HG02943 (cell line): ENCODE results near the gene PARP3.
A peak's percentile ranks its signal among the peaks of the same experiment; 100 is the strongest.
"Not testable (repeated sequence)": the region's sequence is repeated elsewhere in the genome, so short reads cannot be mapped to it uniquely, and the experiment has no call there.

ENCODE experiments used
- ATAC-seq: cut with Tn5 transposase; IDR thresholded peaks from one replicate; pipeline ENCODE4 v1.9.1; 2021; ENCODE audit warnings: mild to moderate bottlenecking, low read depth, moderate library complexity; ENCODE audit not compliant: unreplicated experiment

The PARP3 gene

GRCh38 chr3:51982352-51982837 is 40.2 kb downstream of the PARP3 start:
- ATAC-seq = peak; percentile 40

GRCh38 chr3:51982838-51983577 is 40.8 kb downstream of the PARP3 start, which contains the start of gene ACY1:
Gene ACY1, plus strand, starts transcription at chr3:51983535. Its CDS starts 530 bp downstream, at chr3:51984065.
- peak; percentile 52 for ATAC-seq

GRCh38 chr3:51983578-51984268 is 41.6 kb downstream of the PARP3 start:
- ATAC-seq = no peak

GRCh38 chr3:51984269-51984647 is 42.1 kb downstream of the PARP3 start:
- no peak for ATAC-seq

GRCh38 chr3:51985063-51985462 is 42.9 kb downstream of the PARP3 start:
- no peak for ATAC-seq

DNA sequence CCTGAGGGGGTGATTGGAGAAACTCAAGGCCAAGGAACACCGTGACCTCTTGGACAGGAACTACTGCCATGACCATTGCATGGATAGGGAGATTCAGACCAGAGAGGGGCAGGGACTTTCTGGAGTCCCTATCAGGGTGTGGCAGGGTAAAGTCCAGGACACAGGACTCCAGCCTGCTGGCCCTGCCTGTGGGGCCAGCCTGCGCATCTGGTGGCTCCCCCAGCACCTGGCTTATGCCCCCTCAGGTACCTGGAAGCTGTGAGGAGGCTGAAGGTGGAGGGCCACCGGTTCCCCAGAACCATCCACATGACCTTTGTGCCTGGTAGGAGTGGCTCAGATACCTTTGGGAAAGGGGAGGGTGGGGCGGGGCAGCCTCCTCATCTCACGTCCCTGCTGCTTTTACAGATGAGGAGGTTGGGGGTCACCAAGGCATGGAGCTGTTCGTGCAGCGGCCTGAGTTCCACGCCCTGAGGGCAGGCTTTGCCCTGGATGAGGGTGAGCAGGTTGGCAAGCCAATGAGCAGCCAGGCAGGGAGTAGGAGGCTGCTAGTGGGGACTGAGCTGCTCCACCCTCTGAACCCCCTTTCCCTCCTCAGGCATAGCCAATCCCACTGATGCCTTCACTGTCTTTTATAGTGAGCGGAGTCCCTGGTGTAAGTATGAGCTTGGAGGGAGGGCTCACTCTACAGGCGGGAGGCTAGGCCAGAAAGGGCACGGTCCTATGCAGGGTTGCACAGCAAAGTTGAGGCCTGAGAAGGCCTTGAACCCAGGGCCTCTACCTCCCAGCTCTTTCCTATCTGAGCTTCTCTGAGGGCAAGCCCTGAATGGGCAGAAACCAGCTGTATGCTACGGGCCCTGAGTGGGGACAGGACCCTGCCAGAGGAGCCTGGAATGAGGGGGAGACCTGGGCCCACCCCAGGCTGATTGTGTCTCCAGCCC is 44.1 kb downstream of the PARP3 start:
- no peak for ATAC-seq

- no peak for ATAC-seq
Observed at GRCh38 chr3:51987568-51987967, 45.4 kb downstream of the PARP3 start.

GRCh38 chr3:51988286-51989146 is 46.4 kb downstream of the PARP3 start:
- no peak for ATAC-seq

GRCh38 chr3:51990501-51990971 is 48.4 kb downstream of the PARP3 start:
- ATAC-seq = not testable (repeated sequence)

DNA sequence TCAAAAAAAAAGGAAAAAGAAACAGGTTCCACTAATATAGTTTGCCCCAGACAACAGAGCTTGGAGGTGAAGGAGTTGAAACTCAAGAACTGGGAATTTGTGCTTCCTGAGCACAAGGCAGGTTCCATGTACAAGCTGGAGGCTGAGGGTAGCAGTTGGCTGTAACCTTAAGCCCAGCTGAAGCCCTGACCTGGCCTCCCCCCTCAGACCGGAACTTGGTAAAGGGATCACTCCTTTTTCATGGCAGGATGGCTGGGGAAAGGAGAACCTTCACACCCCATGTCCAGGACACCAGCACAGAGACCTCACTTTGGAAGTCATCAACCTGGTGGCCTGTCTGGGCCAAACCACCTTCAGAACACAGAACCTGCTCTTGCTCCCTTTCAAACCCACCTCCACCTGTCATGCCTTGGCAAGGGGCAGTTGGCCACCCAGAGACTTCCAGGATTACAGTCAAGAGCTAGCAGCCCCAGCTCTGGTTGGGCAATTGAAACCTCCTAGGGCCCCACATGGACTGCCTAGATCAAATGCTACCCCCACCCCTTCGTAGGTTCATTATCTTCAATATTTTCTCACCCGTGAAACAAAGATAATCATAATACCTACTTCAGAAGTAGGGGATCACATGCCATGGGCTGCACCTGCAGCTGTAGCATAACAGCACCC is 50.0 kb downstream of the PARP3 start:
- no peak for ATAC-seq

DNA sequence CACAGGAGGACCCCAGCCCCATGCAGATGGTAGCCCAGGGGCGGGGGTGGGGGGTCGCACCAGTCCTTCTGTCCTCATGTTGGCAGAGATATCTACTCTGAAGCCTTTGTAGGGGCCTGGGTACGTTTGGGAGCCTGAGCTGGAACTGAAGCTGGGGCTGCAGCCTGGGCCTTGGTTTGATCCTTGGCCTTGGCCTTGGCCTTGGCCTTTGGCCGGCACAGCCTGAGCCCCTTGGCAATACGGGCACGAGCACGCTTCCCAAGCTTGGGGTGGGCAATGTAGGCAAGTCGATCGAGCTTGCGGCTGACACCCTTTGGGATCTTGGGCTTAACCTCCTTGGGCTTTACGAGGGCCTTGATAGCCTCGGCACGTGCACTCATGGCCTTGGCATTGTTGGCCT is 51.5 kb downstream of the PARP3 start:
- ATAC-seq = not testable (repeated sequence)

DNA sequence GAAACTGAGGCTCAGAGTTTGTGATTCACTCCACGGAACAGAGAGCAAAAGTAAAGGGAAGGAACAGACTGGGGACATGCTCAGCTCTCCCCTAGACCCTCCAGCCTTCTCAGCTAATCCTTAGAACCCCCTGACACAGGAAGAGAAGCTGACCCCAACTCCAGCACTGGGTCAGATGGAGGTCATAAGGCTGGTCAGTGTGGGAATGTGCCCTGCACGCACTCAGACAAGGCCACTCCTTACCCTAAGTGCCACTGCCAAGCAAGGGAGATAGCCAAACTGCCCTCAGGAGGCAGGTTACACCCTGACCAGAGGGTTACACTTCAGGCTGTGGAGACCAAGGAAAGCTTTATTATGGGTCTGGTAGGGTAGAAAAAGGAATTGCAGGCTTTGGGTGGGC is 52.4 kb downstream of the PARP3 start:
- ATAC-seq = no peak

DNA sequence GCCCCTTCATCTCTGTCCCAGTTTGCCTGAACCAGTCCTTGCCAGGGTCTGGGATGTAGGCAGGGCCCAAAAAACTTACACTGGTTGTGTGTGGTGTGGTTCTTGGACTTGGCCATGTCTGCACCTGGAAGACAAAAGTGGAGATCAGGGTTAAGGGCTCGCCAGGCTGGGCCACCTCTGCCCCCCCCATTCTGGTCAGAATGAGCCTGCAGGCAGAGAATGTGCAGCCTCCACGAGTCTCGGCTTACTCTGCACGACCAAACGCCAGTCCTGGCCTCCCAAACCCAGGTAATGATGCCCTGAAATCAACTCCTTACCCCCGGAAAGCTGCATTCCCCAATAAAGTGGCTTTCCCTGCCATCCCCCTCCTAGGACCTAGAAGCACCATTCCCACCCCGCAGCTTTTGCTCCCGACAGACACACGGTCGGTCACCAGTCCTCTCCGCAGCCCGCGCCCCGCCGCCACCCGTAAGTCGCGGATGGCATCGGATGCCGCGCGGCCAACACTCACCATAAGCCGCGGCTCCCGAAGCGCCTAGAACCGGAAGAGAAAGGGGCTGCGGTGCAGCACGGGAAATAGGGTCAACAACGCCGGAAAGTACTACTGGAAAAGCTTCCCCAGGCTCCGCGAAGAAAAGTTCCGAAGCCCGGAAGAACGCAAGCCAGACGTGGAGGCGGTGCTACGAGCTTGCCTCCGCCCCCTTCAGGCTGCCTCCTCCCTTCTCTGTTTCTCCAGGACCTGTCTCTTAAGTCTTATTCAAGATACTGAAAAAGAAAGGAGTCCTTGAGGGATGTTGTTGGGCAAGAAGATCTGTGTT is 53.4 kb downstream of the PARP3 start, which contains the start of gene RPL29:
Gene RPL29, minus strand, starts transcription at position 550 of the 818 bp plus-strand sequence. Its CDS starts 434 bp downstream, at position 116.
- ATAC-seq = peak; percentile 75

DNA sequence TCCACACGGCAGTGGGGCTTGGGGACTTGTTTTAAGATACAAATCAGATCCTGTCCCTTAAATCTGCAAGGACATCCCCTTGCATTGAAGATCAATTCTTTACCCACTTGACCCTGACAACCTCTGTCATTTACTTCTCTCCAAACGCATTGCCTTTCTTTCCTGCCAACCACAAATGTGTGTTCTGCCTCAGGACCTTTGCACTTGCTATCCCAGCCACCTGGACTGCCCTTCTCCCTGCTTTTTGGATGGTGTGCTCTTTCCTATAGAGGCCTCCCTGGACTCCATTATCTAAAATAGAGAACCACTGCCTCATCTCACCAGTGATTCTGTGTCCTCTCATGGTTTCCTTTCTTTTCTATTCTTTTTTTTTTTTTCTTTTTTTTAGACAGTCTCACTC is 55.0 kb downstream of the PARP3 start:
- ATAC-seq = no peak

GRCh38 chr3:51997935-51998596 is 55.9 kb downstream of the PARP3 start:
- no peak for ATAC-seq
